ENCODE data around the gene METTL4. TPM values are rescaled to one million over a fixed set of nuclear protein-coding genes. Genes with fewer than 3 reads are reported as not detected.

Gene METTL4
- total RNA-seq, 1 experiment from 2014 or later, result 20.1 TPM

- DNase-seq, result no peak
- H3K9me3 Mint-ChIP-seq (ENCODE audit: unreplicated experiment), result no peaks in the 10 kb centered on the region
- BruUV-seq (replicated peaks), result no TSS peak
- no peak overlapping the region for H3K4me3 Mint-ChIP-seq (ENCODE audit: unreplicated experiment)
- no peaks in the 10 kb centered on the region for H3K27me3 Mint-ChIP-seq (ENCODE audit: insufficient read depth, unreplicated experiment)
- H3K36me3 ChIP-seq (ENCODE audit: control insufficient read depth, insufficient read depth, low read length), result no peaks in the 10 kb centered on the region
- H3K27ac Mint-ChIP-seq (ENCODE audit: unreplicated experiment), result no peak overlapping the region
- TF ChIP-seq, protein P1, sequence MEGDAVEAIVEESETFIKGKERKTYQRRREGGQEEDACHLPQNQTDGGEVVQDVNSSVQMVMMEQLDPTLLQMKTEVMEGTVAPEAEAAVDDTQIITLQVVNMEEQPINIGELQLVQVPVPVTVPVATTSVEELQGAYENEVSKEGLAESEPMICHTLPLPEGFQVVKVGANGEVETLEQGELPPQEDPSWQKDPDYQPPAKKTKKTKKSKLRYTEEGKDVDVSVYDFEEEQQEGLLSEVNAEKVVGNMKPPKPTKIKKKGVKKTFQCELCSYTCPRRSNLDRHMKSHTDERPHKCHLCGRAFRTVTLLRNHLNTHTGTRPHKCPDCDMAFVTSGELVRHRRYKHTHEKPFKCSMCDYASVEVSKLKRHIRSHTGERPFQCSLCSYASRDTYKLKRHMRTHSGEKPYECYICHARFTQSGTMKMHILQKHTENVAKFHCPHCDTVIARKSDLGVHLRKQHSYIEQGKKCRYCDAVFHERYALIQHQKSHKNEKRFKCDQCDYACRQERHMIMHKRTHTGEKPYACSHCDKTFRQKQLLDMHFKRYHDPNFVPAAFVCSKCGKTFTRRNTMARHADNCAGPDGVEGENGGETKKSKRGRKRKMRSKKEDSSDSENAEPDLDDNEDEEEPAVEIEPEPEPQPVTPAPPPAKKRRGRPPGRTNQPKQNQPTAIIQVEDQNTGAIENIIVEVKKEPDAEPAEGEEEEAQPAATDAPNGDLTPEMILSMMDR (IDR thresholded peaks at IDR 0.05; ENCODE audit: insufficient read depth in 1 of 2, low read depth in 1 of 2, low read length in 1 of 2, severe bottlenecking in 1 of 2, unreplicated experiment in 1 of 2), result no peak
- H3K9me3 ChIP-seq, result no peaks in the 10 kb centered on the region
- POLR2A ChIA-PET, result no interaction called here
- H3K27me3 ChIP-seq (replicated peaks; ENCODE audit: control insufficient read depth, insufficient read depth, low read length), result no peaks in the 10 kb centered on the region
- no peaks in the 10 kb centered on the region for H3K4me1 ChIP-seq
- no peaks in the 10 kb centered on the region for H3K4me1 Mint-ChIP-seq (ENCODE audit: low read depth, unreplicated experiment)
- CTCF ChIA-PET, result no interaction called here
- intact Hi-C loops (cut with micrococcal nuclease; ENCODE audit: unreplicated experiment), result no loop called here
- no peak overlapping the region for H3K4me3 ChIP-seq (ENCODE audit: low read depth, low read length)
- peaks cover 11% of the 10 kb centered on the region for H3K36me3 Mint-ChIP-seq (ENCODE audit: insufficient read depth, unreplicated experiment)
Observed at GRCh38 chr18:2535419-2535910, 35.8 kb downstream of the METTL4 start.

DNA sequence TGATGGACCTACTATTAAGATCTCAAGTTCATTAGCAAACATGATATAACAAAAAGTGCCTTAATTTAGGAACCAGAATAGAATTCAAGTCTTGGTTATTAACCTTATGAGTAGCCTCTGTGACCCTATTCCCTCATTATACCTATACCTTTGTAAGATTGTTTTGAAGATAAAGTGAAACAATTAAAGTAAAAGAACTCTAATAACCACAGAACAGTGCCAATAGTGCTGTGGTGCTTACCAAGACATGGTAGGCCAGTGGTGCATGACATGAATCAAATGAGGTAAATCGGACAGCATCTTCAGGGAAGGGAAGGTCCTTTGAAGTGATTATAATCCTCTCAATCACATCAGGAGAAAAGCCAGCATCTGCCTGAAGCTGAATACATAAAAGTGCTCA lies 36.4 kb downstream of the METTL4 start:
- H3K9me3 ChIP-seq, result no peaks in the 10 kb centered on the region
- Mint-ChIP-seq H3K9me3 (ENCODE audit: unreplicated experiment) (no peaks in the 10 kb centered on the region), H3K27me3 (ENCODE audit: insufficient read depth, unreplicated experiment) (no peaks in the 10 kb centered on the region), H3K36me3 (ENCODE audit: insufficient read depth, unreplicated experiment) (peaks cover 11% of the 10 kb centered on the region), H3K27ac (ENCODE audit: unreplicated experiment) (no peak overlapping the region), H3K4me3 (ENCODE audit: unreplicated experiment) (no peak overlapping the region), H3K4me1 (ENCODE audit: low read depth, unreplicated experiment) (no peaks in the 10 kb centered on the region)
- no peaks in the 10 kb centered on the region for H3K4me1 ChIP-seq
- no TSS peak for BruUV-seq (replicated peaks)
- no peak overlapping the region for H3K4me3 ChIP-seq (ENCODE audit: low read depth, low read length)
- POLR2A ChIA-PET, result no interaction called here
- no peak for DNase-seq
- intact Hi-C loops (cut with micrococcal nuclease; ENCODE audit: unreplicated experiment), result no loop called here
- H3K27me3 ChIP-seq (replicated peaks; ENCODE audit: control insufficient read depth, insufficient read depth, low read length), result no peaks in the 10 kb centered on the region
- H3K36me3 ChIP-seq (ENCODE audit: control insufficient read depth, insufficient read depth, low read length), result no peaks in the 10 kb centered on the region
- CTCF ChIA-PET, result no interaction called here
- TF ChIP-seq, protein P1 (IDR thresholded peaks at IDR 0.05; ENCODE audit: insufficient read depth in 1 of 2, low read depth in 1 of 2, low read length in 1 of 2, severe bottlenecking in 1 of 2, unreplicated experiment in 1 of 2), result no peak

- TF ChIP-seq, protein P1 (IDR thresholded peaks at IDR 0.05; ENCODE audit: insufficient read depth in 1 of 2, low read depth in 1 of 2, low read length in 1 of 2, severe bottlenecking in 1 of 2, unreplicated experiment in 1 of 2), result no peak
- no peak overlapping the region for H3K4me3 ChIP-seq (ENCODE audit: low read depth, low read length)
- H3K27ac Mint-ChIP-seq (ENCODE audit: unreplicated experiment), result no peak overlapping the region
- no peaks in the 10 kb centered on the region for H3K9me3 ChIP-seq
- no peaks in the 10 kb centered on the region for H3K27me3 Mint-ChIP-seq (ENCODE audit: insufficient read depth, unreplicated experiment)
- BruUV-seq (replicated peaks), result no TSS peak
- no peaks in the 10 kb centered on the region for H3K4me1 Mint-ChIP-seq (ENCODE audit: low read depth, unreplicated experiment)
- H3K4me1 ChIP-seq, result no peaks in the 10 kb centered on the region
- H3K9me3 Mint-ChIP-seq (ENCODE audit: unreplicated experiment), result no peaks in the 10 kb centered on the region
- no peaks in the 10 kb centered on the region for H3K36me3 ChIP-seq (ENCODE audit: control insufficient read depth, insufficient read depth, low read length)
- intact Hi-C loops (cut with micrococcal nuclease; ENCODE audit: unreplicated experiment), result no loop called here
- peaks cover 6% of the 10 kb centered on the region for H3K36me3 Mint-ChIP-seq (ENCODE audit: insufficient read depth, unreplicated experiment)
- H3K27me3 ChIP-seq (replicated peaks; ENCODE audit: control insufficient read depth, insufficient read depth, low read length), result no peaks in the 10 kb centered on the region
- DNase-seq, result no peak
- POLR2A ChIA-PET, result no interaction called here
- CTCF ChIA-PET, result interaction anchor here (0.5 to 0.7 kb wide), 2 partner anchors 8 to 10 kb away, joined by 3 to 7 read pairs; no protein-coding TSS in a partner anchor
- no peak overlapping the region for H3K4me3 Mint-ChIP-seq (ENCODE audit: unreplicated experiment)
Observed at GRCh38 chr18:2532797-2533196, 38.5 kb downstream of the METTL4 start.

All from Caco-2 (cell line).